Liver (tissue), 3 donors: ENCODE data around the gene CLDN1.

Experiments
- CTCF ChIP-seq: fragments of 150-350 bp; IDR thresholded peaks from 2 replicates; pipeline ENCODE4 v1.5.1; 2017; ENCODE audit warnings: improper control_type of control experiment, low read depth, low read length; ENCODE audit not compliant: missing input control
- EGR1 ChIP-seq, 2 donors: IDR thresholded peaks; 2 replicates each; pipeline ENCODE4 v1.6.1; 2016 to 2018; ENCODE audit warnings: antibody characterized with exemption in 2 of 2, low read depth in 2 of 2
- GABPA ChIP-seq, 2 donors: IDR thresholded peaks in 1 of 2; conservative IDR thresholded peaks in 1 of 2; 2 replicates each; pipeline ENCODE4 v1.6.1; 2016; ENCODE audit warnings: antibody characterized with exemption in 2 of 2, mild to moderate bottlenecking in 1 of 2, moderate library complexity in 1 of 2
- HNF4A ChIP-seq, 2 donors: conservative IDR thresholded peaks; 2 replicates each; pipeline ENCODE4 v1.6.1; 2016; ENCODE audit warnings: antibody characterized with exemption in 2 of 2, mild to moderate bottlenecking in 2 of 2
- HNF4G ChIP-seq: IDR thresholded peaks from 2 replicates; pipeline ENCODE4 v1.6.1; 2016; ENCODE audit warnings: antibody characterized with exemption
- JUND ChIP-seq, 2 donors: IDR thresholded peaks; 2 replicates each; pipeline ENCODE4 v1.6.1; 2016; ENCODE audit warnings: antibody characterized with exemption in 2 of 2
- MAX ChIP-seq: IDR thresholded peaks from 2 replicates; pipeline ENCODE4 v1.6.1; 2016; ENCODE audit warnings: antibody characterized with exemption
- NR2F2 ChIP-seq: IDR thresholded peaks from 2 replicates; pipeline ENCODE4 v1.6.1; 2016; ENCODE audit warnings: antibody characterized with exemption
- RAD21 ChIP-seq, 2 donors: IDR thresholded peaks; 2 replicates each; pipeline ENCODE4 v1.6.1; 2016; ENCODE audit warnings: antibody characterized with exemption in 2 of 2, mild to moderate bottlenecking in 2 of 2
- SP1 ChIP-seq: IDR thresholded peaks from 2 replicates; pipeline ENCODE4 v1.6.1; 2018; ENCODE audit warnings: antibody characterized with exemption, mild to moderate bottlenecking
- TAF1 ChIP-seq: conservative IDR thresholded peaks from 2 replicates; pipeline ENCODE4 v1.6.1; 2016; ENCODE audit warnings: antibody characterized with exemption, mild to moderate bottlenecking
- YY1 ChIP-seq: IDR thresholded peaks from 2 replicates; pipeline ENCODE4 v1.6.1; 2016; ENCODE audit warnings: antibody characterized with exemption, mild to moderate bottlenecking
- ZBTB33 ChIP-seq: IDR thresholded peaks from 2 replicates; pipeline ENCODE4 v1.6.1; 2016; ENCODE audit warnings: antibody characterized with exemption
- TF ChIP-seq, protein P1 (sequence below): IDR thresholded peaks from 2 replicates; pipeline ENCODE4 v1.6.1; 2016; ENCODE audit warnings: antibody characterized with exemption, mild to moderate bottlenecking
- donor health status: healthy.
- donor health status: healthy.

- TF ChIP-seq CTCF: no peak
- no peak for TF ChIP-seq YY1
- no peak for TF ChIP-seq JUND (IDR thresholded peaks at IDR 0.05)
- no peak for TF ChIP-seq SP1
- TF ChIP-seq, protein P1, sequence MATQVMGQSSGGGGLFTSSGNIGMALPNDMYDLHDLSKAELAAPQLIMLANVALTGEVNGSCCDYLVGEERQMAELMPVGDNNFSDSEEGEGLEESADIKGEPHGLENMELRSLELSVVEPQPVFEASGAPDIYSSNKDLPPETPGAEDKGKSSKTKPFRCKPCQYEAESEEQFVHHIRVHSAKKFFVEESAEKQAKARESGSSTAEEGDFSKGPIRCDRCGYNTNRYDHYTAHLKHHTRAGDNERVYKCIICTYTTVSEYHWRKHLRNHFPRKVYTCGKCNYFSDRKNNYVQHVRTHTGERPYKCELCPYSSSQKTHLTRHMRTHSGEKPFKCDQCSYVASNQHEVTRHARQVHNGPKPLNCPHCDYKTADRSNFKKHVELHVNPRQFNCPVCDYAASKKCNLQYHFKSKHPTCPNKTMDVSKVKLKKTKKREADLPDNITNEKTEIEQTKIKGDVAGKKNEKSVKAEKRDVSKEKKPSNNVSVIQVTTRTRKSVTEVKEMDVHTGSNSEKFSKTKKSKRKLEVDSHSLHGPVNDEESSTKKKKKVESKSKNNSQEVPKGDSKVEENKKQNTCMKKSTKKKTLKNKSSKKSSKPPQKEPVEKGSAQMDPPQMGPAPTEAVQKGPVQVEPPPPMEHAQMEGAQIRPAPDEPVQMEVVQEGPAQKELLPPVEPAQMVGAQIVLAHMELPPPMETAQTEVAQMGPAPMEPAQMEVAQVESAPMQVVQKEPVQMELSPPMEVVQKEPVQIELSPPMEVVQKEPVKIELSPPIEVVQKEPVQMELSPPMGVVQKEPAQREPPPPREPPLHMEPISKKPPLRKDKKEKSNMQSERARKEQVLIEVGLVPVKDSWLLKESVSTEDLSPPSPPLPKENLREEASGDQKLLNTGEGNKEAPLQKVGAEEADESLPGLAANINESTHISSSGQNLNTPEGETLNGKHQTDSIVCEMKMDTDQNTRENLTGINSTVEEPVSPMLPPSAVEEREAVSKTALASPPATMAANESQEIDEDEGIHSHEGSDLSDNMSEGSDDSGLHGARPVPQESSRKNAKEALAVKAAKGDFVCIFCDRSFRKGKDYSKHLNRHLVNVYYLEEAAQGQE: no peak
- TF ChIP-seq RAD21 (IDR thresholded peaks at IDR 0.05): no peak
- TF ChIP-seq MAX: no peak
- TF ChIP-seq HNF4G: no peak
- TF ChIP-seq GABPA (IDR thresholded peaks at IDR 0.05 in 1 of 2, conservative IDR thresholded peaks at IDR 0.05 in 1 of 2): no peak
- TF ChIP-seq TAF1: no peak
- no peak for TF ChIP-seq NR2F2
- TF ChIP-seq HNF4A (conservative IDR thresholded peaks at IDR 0.05): no peak
- TF ChIP-seq ZBTB33: no peak
- TF ChIP-seq EGR1 (IDR thresholded peaks at IDR 0.05; ENCODE audit: low read depth in 2 of 2): no peak
These were observed 22.3 kb downstream of the CLDN1 start for GRCh38 chr3:190299969-190300368.
